Motor neuron (in vitro differentiated cells): ENCODE data around the gene FCRL6. TPM values are rescaled to one million over a fixed set of nuclear protein-coding genes. Genes with fewer than 3 reads are reported as not detected.
A peak's percentile ranks its signal among the peaks of the same experiment; 100 is the strongest.

Experiments
- ATAC-seq, 8 experiments: fragments of 200-7000 bp; cut with Tn5 transposase; replicated peaks in 6 of 8; 2 replicates each; pipeline ENCODE4 v1.8.0; 2021; ENCODE audit warnings: mild to moderate bottlenecking in 8 of 8, moderate library complexity in 8 of 8
- H3K27ac ChIP-seq, 2 donors: fragments of 250-450 bp; sonication (Bioruptor Pico); 2 replicates each; pipeline ENCODE4 v1.9.0; 2021; ENCODE audit warnings: antibody characterized with exemption in 2 of 2, mild to moderate bottlenecking in 2 of 2, moderate library complexity in 1 of 2
- H3K4me1 ChIP-seq, 2 donors: fragments of 250-450 bp; sonication (Bioruptor Pico); replicated peaks in 1 of 2; 2 replicates each; pipeline ENCODE4 v1.6.1; 2021; ENCODE audit warnings: antibody characterized with exemption in 2 of 2, mild to moderate bottlenecking in 2 of 2, moderate library complexity in 1 of 2
- H3K4me3 ChIP-seq, 5 donors: fragments of 250-450 bp; sonication (Bioruptor Pico); 2 replicates each; pipeline ENCODE4 v1.9.0; 2021; ENCODE audit warnings: antibody characterized with exemption in 5 of 5, mild to moderate bottlenecking in 5 of 5, moderate library complexity in 4 of 5
- WGBS, 10 experiments: fragments of 450-650 bp; shearing (Covaris generic); methylation state at CpG; one replicate each; pipeline ENCODE4 v1.0.0; 2022; 5-methylcytosine and 5-hydroxymethylcytosine counted together
- in situ Hi-C, 9 experiments: fragments of 400-800 bp; cut with MboI; loops; one replicate each; pipeline ENCODE4 v1.15.0; 2021; ENCODE audit warnings: low sequenced_read_pairs in 9 of 9, low pct_unique_long_range_greater_than_20kb in 2 of 9; ENCODE audit not compliant: unreplicated experiment in 9 of 9
- total RNA-seq, 8 experiments: library from RNA; unstranded; fragments of 300-600 nt; gene quantifications; 2 replicates each; pipeline versions ENCODE4 v1.2.3 to v1.2.4, GENCODE V29; 2022

The FCRL6 gene
- total RNA-seq, 8 experiments from 2014 or later = 0.27 to 1.0 (median 0.42) TPM; not detected in 5

- no peak overlapping the region for H3K27ac ChIP-seq
- H3K4me1 ChIP-seq = peaks cover 0 to 2% of the 10 kb centered on the region in 2 donors
- WGBS, 10 experiments = 40 to 95% (median 57%) methylated on average over 1 to 3 of the region's 3 CpGs; no CpG with 5 or more reads in 6 of the 10 experiments
- H3K4me3 ChIP-seq = no peak overlapping the region
- in situ Hi-C loops = loop anchor here in 1 of 9 experiments (25.0 kb wide), 1 partner anchor 159 kb away; no protein-coding TSS in a partner anchor
- ATAC-seq = peak in 1 of 8 experiments; percentile 16
These were observed 26.0 kb downstream of the FCRL6 start for GRCh38 chr1:159828176-159828575.

DNA sequence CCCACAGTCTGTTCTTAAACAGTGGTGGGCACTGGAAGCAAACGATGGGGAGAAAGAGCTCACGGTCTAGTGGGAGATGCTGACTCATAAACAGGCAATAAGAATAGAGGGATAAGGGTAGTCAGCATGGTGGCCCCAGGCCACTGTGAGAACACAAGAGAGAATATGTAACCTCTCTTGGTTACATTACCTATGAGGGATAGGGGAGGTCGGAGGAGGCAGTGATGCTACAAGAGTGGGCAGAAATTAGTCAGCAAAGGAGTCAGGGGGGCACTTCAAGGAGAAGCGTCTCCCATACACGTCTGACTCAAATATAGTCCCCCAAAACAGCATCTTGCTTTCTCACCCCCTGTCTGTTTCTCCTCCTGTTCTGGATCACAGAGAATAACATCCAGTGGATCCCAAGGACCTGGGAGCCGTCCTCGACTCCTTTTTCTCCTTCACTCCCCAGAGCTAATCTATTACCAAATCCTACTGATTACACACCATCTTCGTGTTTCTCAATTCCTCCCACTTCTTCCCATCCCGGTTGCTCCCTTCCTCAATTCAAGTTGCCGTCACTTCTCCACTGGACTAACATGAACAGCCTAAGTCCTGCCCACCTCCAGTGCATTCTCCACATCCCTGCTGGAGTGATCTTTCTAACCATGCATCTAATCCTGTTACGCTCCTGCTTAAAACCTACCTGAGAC, 26.6 kb downstream of the FCRL6 start:
- H3K4me3 ChIP-seq = no peak overlapping the region
- WGBS, 10 experiments = 76 to 100% (median 84%) methylated on average over 1 to 11 of the region's 11 CpGs; no CpG with 5 or more reads in 2 of the 10 experiments
- H3K27ac ChIP-seq = no peak overlapping the region
- in situ Hi-C loops = loop anchor here in 1 of 9 experiments (25.0 kb wide), 1 partner anchor 159 kb away; no protein-coding TSS in a partner anchor
- ATAC-seq = no peak
- peaks cover 0 to 2% of the 10 kb centered on the region in 2 donors for H3K4me1 ChIP-seq

GRCh38 chr1:159829273-159829634, 27.1 kb downstream of the FCRL6 start:
- Histone ChIP-seq H3K27ac (no peak overlapping the region), H3K4me3 (no peak overlapping the region), H3K4me1 (peaks cover 0 to 2% of the 10 kb centered on the region in 2 donors)
- ATAC-seq = peak in 5 of 8 experiments; percentile 32 to 61 (median 59)
- in situ Hi-C loops = loop anchor here in 1 of 9 experiments (25.0 kb wide), 1 partner anchor 158 kb away; no protein-coding TSS in a partner anchor
- 0 to 79% (median 43%) methylated on average over 1 to 3 of the region's 3 CpGs; no CpG with 5 or more reads in 4 of the 10 experiments for WGBS, 10 experiments

GRCh38 chr1:159829822-159830465, 27.8 kb downstream of the FCRL6 start:
- H3K27ac ChIP-seq = no peak overlapping the region
- peak in 6 of 8 experiments; percentile 36 to 90 (median 70) for ATAC-seq
- in situ Hi-C loops = loop anchor here in 1 of 9 experiments (25.0 kb wide), 1 partner anchor 157 kb away; no protein-coding TSS in a partner anchor
- 57 to 100% (median 80%) methylated on average over 1 to 13 of the region's 18 CpGs; no CpG with 5 or more reads in 1 of the 10 experiments for WGBS, 10 experiments
- H3K4me1 ChIP-seq = peaks cover 0 to 2% of the 10 kb centered on the region in 2 donors
- no peak overlapping the region for H3K4me3 ChIP-seq

DNA sequence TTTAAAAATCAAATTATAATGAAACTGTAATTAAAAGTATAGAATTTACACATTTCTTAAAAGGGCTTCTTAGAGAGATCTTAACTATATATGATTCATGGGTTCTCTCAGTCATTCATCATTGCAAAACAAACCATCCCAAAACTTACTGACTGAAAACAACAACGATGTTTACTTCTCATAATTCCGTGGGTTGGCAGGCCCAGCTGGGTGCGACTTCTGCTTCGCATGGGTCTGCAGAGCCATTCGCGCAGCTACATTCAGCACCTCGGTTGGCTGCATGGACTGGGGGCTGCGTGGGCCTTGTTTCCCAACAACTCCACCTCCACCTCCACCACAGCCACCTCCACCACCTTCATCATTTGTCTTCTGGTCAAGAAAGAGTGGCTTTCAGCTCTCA, 28.6 kb downstream of the FCRL6 start:
- in situ Hi-C loops = loop anchor here in 1 of 9 experiments (25.0 kb wide), 1 partner anchor 157 kb away; no protein-coding TSS in a partner anchor
- no peak for ATAC-seq
- 20 to 100% (median 80%) methylated on average over 1 to 8 of the region's 8 CpGs; no CpG with 5 or more reads in 1 of the 10 experiments for WGBS, 10 experiments
- Histone ChIP-seq H3K4me3 (no peak overlapping the region), H3K27ac (no peak overlapping the region), H3K4me1 (peaks cover 0 to 2% of the 10 kb centered on the region in 2 donors)

DNA sequence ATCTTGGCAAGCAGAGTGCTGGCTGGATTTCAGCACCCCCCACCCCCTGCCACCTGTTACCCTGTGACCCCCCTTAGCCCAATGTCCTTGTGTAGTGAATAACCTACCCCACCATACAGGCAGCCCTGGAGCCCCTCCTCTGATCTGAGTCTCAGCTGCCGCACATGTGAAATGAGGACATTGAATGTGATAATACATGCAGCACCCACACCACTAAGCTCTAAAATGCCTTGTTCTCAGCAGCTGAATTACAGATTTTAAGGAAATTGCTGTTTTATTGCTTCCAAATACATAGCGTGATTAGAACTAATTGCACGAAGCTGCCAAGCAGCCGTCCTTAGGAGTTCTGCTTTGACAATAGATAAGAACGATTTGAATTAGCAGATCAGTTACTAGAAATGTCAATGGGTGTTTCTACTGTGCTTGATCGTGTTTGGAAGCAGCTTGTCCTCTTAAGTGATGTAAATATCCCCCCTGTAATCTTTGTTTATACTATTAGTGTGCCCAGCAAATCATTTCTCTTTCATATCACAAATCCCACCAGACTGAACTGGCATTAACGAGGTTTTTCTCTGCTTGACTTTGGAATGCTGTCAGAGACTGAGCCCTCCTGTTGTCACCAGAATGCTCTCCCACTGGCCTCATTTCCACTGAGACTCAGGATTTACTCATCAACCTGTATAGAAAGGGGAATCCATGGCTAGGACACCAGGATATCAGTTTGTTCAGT, 29.4 kb downstream of the FCRL6 start:
- in situ Hi-C loops = loop anchor here in 1 of 9 experiments (25.0 kb wide), 1 partner anchor 156 kb away; no protein-coding TSS in a partner anchor
- peak in 4 of 8 experiments; percentile 40 to 68 (median 50) for ATAC-seq
- 13 to 37% (median 25%) methylated on average over 1 to 6 of the region's 7 CpGs; no CpG with 5 or more reads in 2 of the 10 experiments for WGBS, 10 experiments

GRCh38 chr1:159832309-159832708, 30.1 kb downstream of the FCRL6 start:
- no peak for ATAC-seq
- Histone ChIP-seq H3K4me3 (no peak overlapping the region), H3K4me1 (peaks cover 0 to 2% of the 10 kb centered on the region in 2 donors), H3K27ac (no peak overlapping the region)
- 40 to 77% (median 61%) methylated on average over 1 to 2 of the region's 2 CpGs; no CpG with 5 or more reads in 1 of the 10 experiments for WGBS, 10 experiments
- in situ Hi-C loops = loop anchor here in 1 of 9 experiments (25.0 kb wide), 1 partner anchor 155 kb away; no protein-coding TSS in a partner anchor

More for the DNA sequence above, 29.4 kb downstream of the FCRL6 start:
- no peak overlapping the region for H3K4me3 ChIP-seq
- no peak overlapping the region for H3K27ac ChIP-seq
- peaks cover 0 to 2% of the 10 kb centered on the region in 2 donors for H3K4me1 ChIP-seq

DNA sequence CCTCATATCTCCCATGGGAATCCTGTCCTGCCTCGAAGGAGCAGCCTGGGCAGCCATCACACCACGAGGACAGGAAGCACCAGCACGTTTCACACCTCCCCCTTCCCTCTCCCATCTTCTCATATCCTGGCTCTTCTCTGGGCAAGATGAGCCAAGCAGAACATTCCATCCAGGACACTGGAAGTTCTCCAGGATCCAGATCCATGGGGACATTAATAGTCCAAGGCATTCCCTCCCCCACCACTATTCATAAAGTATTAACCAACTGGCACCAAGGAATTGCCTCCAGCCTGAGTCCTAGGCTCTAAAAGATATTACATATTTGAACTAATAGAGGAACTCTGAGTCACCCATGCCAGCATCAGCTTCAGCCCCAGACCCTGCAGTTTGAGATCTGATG, 33.2 kb downstream of the FCRL6 start:
- H3K4me3 ChIP-seq = no peak overlapping the region
- WGBS, 10 experiments = 0 to 68% (median 40%) methylated on average over 1 to 3 of the region's 3 CpGs; no CpG with 5 or more reads in 5 of the 10 experiments
- no peaks in the 10 kb centered on the region for H3K4me1 ChIP-seq
- no peak for ATAC-seq
- in situ Hi-C loops = loop anchor here in 1 of 9 experiments (25.0 kb wide), 1 partner anchor 152 kb away; no protein-coding TSS in a partner anchor
- H3K27ac ChIP-seq = no peak overlapping the region

- no peak overlapping the region for H3K27ac ChIP-seq
- 28 to 100% (median 75%) methylated on average over 1 to 8 of the region's 8 CpGs; no CpG with 5 or more reads in 1 of the 10 experiments for WGBS, 10 experiments
- in situ Hi-C loops = loop anchor here in 1 of 9 experiments (25.0 kb wide), 1 partner anchor 151 kb away; no protein-coding TSS in a partner anchor
- H3K4me3 ChIP-seq = no peak overlapping the region
- ATAC-seq = no peak
- no peaks in the 10 kb centered on the region for H3K4me1 ChIP-seq
These were observed 33.8 kb downstream of the FCRL6 start for GRCh38 chr1:159835862-159836525.

DNA sequence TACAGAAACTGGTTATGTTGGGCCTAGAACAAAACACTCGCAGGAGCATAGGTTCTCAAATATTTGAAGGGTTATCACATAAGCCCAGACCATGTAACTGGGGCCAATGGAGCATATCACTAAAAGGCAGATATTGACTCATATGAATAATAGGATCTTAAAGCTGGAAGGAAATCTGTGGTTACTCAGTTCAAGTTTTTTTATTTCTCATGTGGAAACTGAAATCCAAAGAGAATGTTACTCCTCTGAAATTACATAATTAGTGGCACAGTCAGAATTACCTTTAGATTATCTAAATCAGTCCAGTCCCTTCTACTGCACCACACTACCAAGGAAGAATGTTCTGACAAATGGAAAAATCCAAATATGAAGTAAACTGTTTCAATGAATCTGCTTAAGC, 36.6 kb downstream of the FCRL6 start:
- ATAC-seq = no peak
- 20 to 100% (median 85%) methylated on average over 1 of the region's 1 CpG; no CpG with 5 or more reads in 2 of the 10 experiments for WGBS, 10 experiments
- H3K4me1 ChIP-seq = no peaks in the 10 kb centered on the region
- no peak overlapping the region for H3K4me3 ChIP-seq
- in situ Hi-C loops = loop anchor here in 1 of 9 experiments (25.0 kb wide), 1 partner anchor 149 kb away; no protein-coding TSS in a partner anchor
- no peak overlapping the region for H3K27ac ChIP-seq

DNA sequence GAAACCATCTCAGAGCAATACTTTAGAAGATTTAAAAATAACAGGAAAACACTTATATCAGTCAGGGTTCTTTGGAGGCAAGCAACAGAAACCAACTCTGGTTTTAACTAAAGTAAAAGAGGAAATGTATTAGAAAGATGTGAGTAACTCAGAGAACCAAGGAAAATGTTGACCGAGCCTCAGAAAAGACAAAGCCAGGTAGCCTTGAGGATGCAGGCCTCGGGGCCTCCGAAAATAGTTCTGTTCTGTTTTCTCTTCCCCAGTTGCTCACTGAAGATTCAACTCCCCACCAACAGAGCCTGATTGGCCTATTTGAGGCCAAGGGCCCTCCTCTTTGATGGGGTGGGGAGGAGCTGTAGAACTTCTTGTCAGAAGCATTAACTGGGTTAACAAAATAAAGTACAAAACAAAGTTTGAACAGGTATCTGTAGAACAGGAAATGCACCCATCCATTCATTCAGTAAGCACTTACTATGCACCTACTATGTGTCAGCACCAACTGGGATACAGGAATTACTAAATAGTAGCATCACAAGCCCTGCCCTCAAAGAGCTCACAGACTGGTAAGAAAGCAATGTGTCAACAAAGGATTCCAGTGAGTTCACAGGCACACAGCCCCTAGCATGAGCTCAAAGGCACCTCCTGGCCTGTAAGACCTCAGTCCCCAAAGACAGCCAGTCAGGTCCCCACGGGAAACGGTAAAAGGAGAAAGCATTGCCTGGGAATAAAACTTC, 37.1 kb downstream of the FCRL6 start:
- WGBS, 10 experiments = 60 to 100% (median 85%) methylated on average over 1 to 5 of the region's 5 CpGs; no CpG with 5 or more reads in 1 of the 10 experiments
- ATAC-seq = no peak
- in situ Hi-C loops = loop anchor here in 1 of 9 experiments (25.0 kb wide), 1 partner anchor 148 kb away; no protein-coding TSS in a partner anchor
- Histone ChIP-seq H3K4me3 (no peak overlapping the region), H3K27ac (no peak overlapping the region), H3K4me1 (no peaks in the 10 kb centered on the region)
